IPS-20b (cell line): ENCODE measurements around the gene ZNRF3.
"Not testable (repeated sequence)": the region's sequence is repeated elsewhere in the genome, so short reads cannot be mapped to it uniquely, and the experiment has no call there.

Experiments used
- H3K27ac ChIP-seq: one replicate; pipeline ENCODE4 v1.5.1; 2013; ENCODE audit warnings: low read length
- H3K27me3 ChIP-seq: 2 replicates; pipeline ENCODE4 v1.6.1; 2013; ENCODE audit warnings: mild to moderate bottlenecking, low read length, inconsistent platforms; ENCODE audit not compliant: insufficient read depth
- H3K36me3 ChIP-seq: 2 replicates; pipeline ENCODE4 v1.6.1; 2013; ENCODE audit warnings: low read depth, mild to moderate bottlenecking, inconsistent platforms, low read length, moderate library complexity; ENCODE audit not compliant: insufficient read depth
- H3K4me1 ChIP-seq: 2 replicates; pipeline ENCODE4 v1.6.1; 2013; ENCODE audit warnings: mild to moderate bottlenecking, control low read depth, inconsistent platforms, low read length, moderate library complexity; ENCODE audit not compliant: insufficient read depth
- H3K4me3 ChIP-seq: 2 replicates; pipeline ENCODE4 v1.5.1; 2013; ENCODE audit warnings: mild to moderate bottlenecking, low read length, inconsistent platforms
- H3K9ac ChIP-seq: 2 replicates; pipeline ENCODE4 v1.6.1; 2013; ENCODE audit warnings: low read depth, mild to moderate bottlenecking, inconsistent platforms, low read length, moderate library complexity
- H3K9me3 ChIP-seq: 2 replicates; pipeline ENCODE4 v1.6.1; 2013; ENCODE audit warnings: mild to moderate bottlenecking, low read depth, low read length, inconsistent platforms; ENCODE audit not compliant: insufficient read depth

Gene ZNRF3

DNA sequence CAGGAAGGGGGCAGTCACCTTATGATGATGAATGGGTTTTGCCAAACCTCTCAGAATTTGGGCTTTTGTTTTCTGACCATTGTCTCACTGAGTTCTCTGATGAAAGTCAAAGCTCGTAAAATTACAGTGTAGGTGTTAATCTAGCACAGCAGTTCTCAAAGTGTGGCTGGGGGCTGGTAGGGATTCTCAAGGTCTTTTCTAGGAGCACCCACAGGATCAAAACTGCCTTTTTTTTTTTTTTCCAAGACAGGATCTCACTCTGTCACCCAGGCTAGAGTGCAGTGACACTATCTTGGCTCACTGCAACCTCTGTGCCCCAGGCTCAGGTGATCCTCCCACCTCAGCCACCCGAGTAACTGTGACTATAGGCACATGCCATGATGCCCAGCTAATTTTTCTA, 112.2 kb downstream of the ZNRF3 start:
- no peak overlapping the region for H3K9ac ChIP-seq
- H3K4me3 ChIP-seq, result no peak overlapping the region
- H3K36me3 ChIP-seq, result peaks cover 29% of the 10 kb centered on the region
- no peaks in the 10 kb centered on the region for H3K9me3 ChIP-seq
- peaks cover 10% of the 10 kb centered on the region for H3K4me1 ChIP-seq
- no peak overlapping the region for H3K27ac ChIP-seq
- H3K27me3 ChIP-seq, result no peaks in the 10 kb centered on the region

- Histone ChIP-seq H3K36me3 (peaks cover 20% of the 10 kb centered on the region; the same call in 1 of the 2 replicates), H3K4me3 (no peak overlapping the region), H3K4me1 (peaks cover 13% of the 10 kb centered on the region), H3K9me3 (no peaks in the 10 kb centered on the region), H3K27me3 (no peaks in the 10 kb centered on the region), H3K27ac (no peak overlapping the region), H3K9ac (no peak overlapping the region)
Measured at GRCh38 chr22:28997342-28997741, 114.0 kb downstream of the ZNRF3 start.

GRCh38 chr22:28998681-28999080, 115.3 kb downstream of the ZNRF3 start:
- no peak overlapping the region for H3K27ac ChIP-seq
- peaks cover 19% of the 10 kb centered on the region for H3K4me1 ChIP-seq
- no peak overlapping the region for H3K9ac ChIP-seq
- H3K9me3 ChIP-seq, result no peaks in the 10 kb centered on the region
- no peak overlapping the region for H3K4me3 ChIP-seq
- H3K36me3 ChIP-seq, result peaks cover 9% of the 10 kb centered on the region; the same call in 1 of the 2 replicates
- H3K27me3 ChIP-seq, result no peaks in the 10 kb centered on the region

DNA sequence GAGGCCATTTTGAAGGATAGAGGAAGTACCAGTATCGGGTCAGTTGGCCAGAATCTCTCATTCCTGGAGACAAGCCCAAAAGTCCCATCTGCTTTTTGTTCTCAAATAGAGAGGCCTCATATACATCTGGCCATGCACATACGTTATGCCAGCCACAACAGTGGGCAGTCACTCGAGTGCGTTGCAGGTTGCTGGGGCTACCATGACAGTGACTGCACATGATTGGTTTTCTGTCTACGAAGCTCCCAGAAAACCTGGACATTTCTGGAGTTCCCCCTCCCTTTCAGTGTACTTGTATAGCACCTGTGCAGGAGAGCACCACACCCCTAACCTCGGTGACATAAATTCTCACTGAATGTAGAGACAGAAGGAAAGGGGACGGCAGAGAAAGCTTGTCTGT, 116.1 kb downstream of the ZNRF3 start:
- peaks cover 27% of the 10 kb centered on the region for H3K4me1 ChIP-seq
- H3K9me3 ChIP-seq, result no peaks in the 10 kb centered on the region
- H3K36me3 ChIP-seq, result peaks cover 9% of the 10 kb centered on the region; the same call in 1 of the 2 replicates
- H3K9ac ChIP-seq, result peak overlapping the region; percentile 29; the same call in 1 of the 2 replicates
- peak overlapping the region; percentile 39; the same call in 1 of the 2 replicates for H3K4me3 ChIP-seq
- H3K27ac ChIP-seq, result peak overlapping the region; percentile 87
- H3K27me3 ChIP-seq, result no peaks in the 10 kb centered on the region

DNA sequence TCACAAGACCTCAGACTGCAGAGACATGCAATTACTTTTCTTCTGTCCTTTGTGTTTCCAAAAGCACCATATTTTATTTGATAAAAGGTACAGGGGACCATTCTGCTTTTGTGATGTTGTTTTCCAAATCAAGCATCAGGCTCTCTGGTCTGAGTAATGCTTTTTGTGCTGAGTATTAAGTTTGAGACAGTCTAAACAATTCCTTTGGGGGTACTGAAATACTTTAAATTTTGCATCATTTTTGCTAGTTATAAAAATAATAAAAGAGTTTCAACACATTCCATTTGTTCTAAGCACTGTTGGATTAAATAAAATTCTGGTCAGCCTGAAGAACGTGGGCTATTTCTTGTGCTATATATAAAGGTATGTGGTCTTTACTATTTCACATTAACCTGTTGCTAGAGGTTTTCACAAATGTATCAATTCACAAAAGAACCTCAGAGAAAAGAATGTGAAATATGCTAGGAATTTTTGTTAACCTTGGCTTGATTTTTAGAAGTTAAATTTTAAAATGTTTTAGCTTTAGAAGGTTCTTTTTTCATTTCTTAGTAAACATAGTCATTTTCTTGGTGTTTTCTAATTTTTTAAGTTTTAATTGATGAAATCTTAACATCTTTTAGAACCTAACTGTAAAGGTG, 116.7 kb downstream of the ZNRF3 start:
- Histone ChIP-seq H3K9ac (peak overlapping the region; percentile 29; the same call in 1 of the 2 replicates), H3K4me1 (peaks cover 27% of the 10 kb centered on the region), H3K27ac (peak overlapping the region; percentile 87), H3K36me3 (peaks cover 9% of the 10 kb centered on the region; the same call in 1 of the 2 replicates), H3K4me3 (peak overlapping the region; percentile 39; the same call in 1 of the 2 replicates), H3K9me3 (no peaks in the 10 kb centered on the region), H3K27me3 (no peaks in the 10 kb centered on the region)

- H3K27me3 ChIP-seq, result no peaks in the 10 kb centered on the region
- peaks cover 9% of the 10 kb centered on the region; the same call in 1 of the 2 replicates for H3K36me3 ChIP-seq
- H3K9ac ChIP-seq, result peak overlapping the region; percentile 29; the same call in 1 of the 2 replicates
- H3K4me1 ChIP-seq, result peaks cover 31% of the 10 kb centered on the region
- H3K4me3 ChIP-seq, result peak overlapping the region; percentile 39; the same call in 1 of the 2 replicates
- H3K27ac ChIP-seq, result no peak overlapping the region
- H3K9me3 ChIP-seq, result no peaks in the 10 kb centered on the region
Measured at GRCh38 chr22:29000641-29001040, 117.3 kb downstream of the ZNRF3 start.

GRCh38 chr22:29002603-29003002, 119.2 kb downstream of the ZNRF3 start:
- Histone ChIP-seq H3K27me3 (no peaks in the 10 kb centered on the region), H3K36me3 (peaks cover 4% of the 10 kb centered on the region; the same call in 1 of the 2 replicates), H3K4me3 (no peak overlapping the region), H3K4me1 (peaks cover 36% of the 10 kb centered on the region), H3K9me3 (no peaks in the 10 kb centered on the region), H3K9ac (no peak overlapping the region), H3K27ac (no peak overlapping the region)

DNA sequence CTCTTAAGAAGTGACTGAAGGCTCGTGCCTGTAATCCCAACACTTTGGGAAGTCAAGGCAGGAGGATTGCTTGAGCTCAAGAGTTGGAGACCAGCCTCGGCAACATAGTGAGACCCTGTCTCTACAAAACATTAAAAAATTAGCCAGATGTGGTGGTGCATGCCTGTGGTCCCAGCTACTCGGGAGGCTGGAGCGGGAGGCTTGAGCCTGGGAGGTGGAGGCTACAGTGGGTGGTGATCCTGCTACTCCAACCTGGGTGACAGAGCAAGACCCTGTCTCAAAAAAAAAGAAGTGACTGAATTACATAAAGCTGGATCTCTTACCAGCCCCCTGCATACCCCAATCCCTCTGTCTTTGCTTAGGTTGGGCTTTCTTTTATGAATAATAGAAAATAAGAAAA, 120.2 kb downstream of the ZNRF3 start:
- peaks cover 40% of the 10 kb centered on the region for H3K4me1 ChIP-seq
- no peaks in the 10 kb centered on the region for H3K27me3 ChIP-seq
- H3K36me3 ChIP-seq, result no peaks in the 10 kb centered on the region
- H3K9me3 ChIP-seq, result no peaks in the 10 kb centered on the region
- H3K9ac ChIP-seq, result no peak overlapping the region; the same call in 1 of the 2 replicates
- H3K27ac ChIP-seq, result peak overlapping the region; percentile 49
- peak overlapping the region; percentile 11; the same call in 1 of the 2 replicates for H3K4me3 ChIP-seq

GRCh38 chr22:29003975-29004646, 120.7 kb downstream of the ZNRF3 start:
- Histone ChIP-seq H3K4me1 (peaks cover 45% of the 10 kb centered on the region), H3K36me3 (no peaks in the 10 kb centered on the region), H3K4me3 (peak overlapping the region; percentile 40), H3K9ac (peak overlapping the region; percentile 52; the same call in 1 of the 2 replicates), H3K27ac (peak overlapping the region; percentile 49), H3K9me3 (no peaks in the 10 kb centered on the region), H3K27me3 (no peaks in the 10 kb centered on the region)

GRCh38 chr22:29004647-29005371, 121.4 kb downstream of the ZNRF3 start:
- Histone ChIP-seq H3K4me1 (peaks cover 40% of the 10 kb centered on the region), H3K9ac (peak overlapping the region; percentile 65; the same call in 1 of the 2 replicates), H3K36me3 (no peaks in the 10 kb centered on the region), H3K9me3 (no peaks in the 10 kb centered on the region), H3K4me3 (peak overlapping the region; percentile 44; the same call in 1 of the 2 replicates), H3K27me3 (no peaks in the 10 kb centered on the region), H3K27ac (peak overlapping the region; percentile 31)

GRCh38 chr22:29005754-29006153, 122.4 kb downstream of the ZNRF3 start:
- not testable (repeated sequence) for H3K9me3 ChIP-seq, H3K4me3 ChIP-seq, H3K9ac ChIP-seq, H3K27ac ChIP-seq, H3K27me3 ChIP-seq, H3K36me3 ChIP-seq
- H3K4me1 ChIP-seq, result peaks cover 37% of the 10 kb centered on the region
